MM.1S (cell line): ENCODE results near the gene CD300E.

Experiments used
- DNase-seq: peaks from one replicate; pipeline ENCODE4 v3.0.0-alpha.2; 2015
- H2AFZ ChIP-seq: fragments of 300-600 bp; sonication (generic); 2 replicates; pipeline ENCODE4 v1.6.0; 2016; ENCODE audit warnings: antibody characterized with exemption, low read length
- H3F3A ChIP-seq: fragments of 300-600 bp; sonication (generic); 2 replicates; pipeline ENCODE4 v1.6.1; 2016; ENCODE audit warnings: mild to moderate bottlenecking, antibody characterized with exemption, low read length, moderate library complexity, mixed read lengths; ENCODE audit not compliant: insufficient read depth
- H3K27ac ChIP-seq: fragments of 300-600 bp; sonication (generic); 2 replicates; pipeline ENCODE4 v1.5.1; 2016; ENCODE audit warnings: mild to moderate bottlenecking, low read length
- H3K27me3 ChIP-seq: fragments of 300-600 bp; sonication (generic); replicated peaks from 2 replicates; pipeline ENCODE4 v1.6.0; 2016; ENCODE audit warnings: low read length; ENCODE audit not compliant: insufficient read depth
- H3K36me3 ChIP-seq: fragments of 300-600 bp; sonication (generic); replicated peaks from 2 replicates; pipeline ENCODE4 v1.6.1; 2016; ENCODE audit warnings: mild to moderate bottlenecking, low read length, mixed read lengths; ENCODE audit not compliant: insufficient read depth
- H3K4me1 ChIP-seq: fragments of 300-600 bp; sonication (generic); 2 replicates; pipeline ENCODE4 v1.6.1; 2016; ENCODE audit warnings: low read length, mixed read lengths
- H3K4me2 ChIP-seq: fragments of 300-600 bp; sonication (generic); 2 replicates; pipeline ENCODE4 v1.6.0; 2016; ENCODE audit warnings: low read depth, low read length
- H3K4me3 ChIP-seq: fragments of 300-600 bp; sonication (generic); 2 replicates; pipeline ENCODE4 v1.5.1; 2016; ENCODE audit warnings: low read length, mixed read lengths
- H3K79me2 ChIP-seq: fragments of 300-600 bp; sonication (generic); 2 replicates; pipeline ENCODE4 v1.6.1; 2016; ENCODE audit warnings: mixed run types, low read length, mixed read lengths
- H3K9ac ChIP-seq: fragments of 300-600 bp; sonication (generic); 2 replicates; pipeline ENCODE4 v1.6.1; 2016; ENCODE audit warnings: low read length, mixed read lengths
- H3K9me2 ChIP-seq: fragments of 300-600 bp; sonication (generic); replicated peaks from 2 replicates; pipeline ENCODE4 v1.6.1; 2016; ENCODE audit warnings: mild to moderate bottlenecking, low read length, mixed read lengths; ENCODE audit not compliant: insufficient read depth
- H3K9me3 ChIP-seq: fragments of 300-600 bp; sonication (generic); replicated peaks from 2 replicates; pipeline ENCODE4 v1.6.1; 2016; ENCODE audit warnings: mild to moderate bottlenecking, low read length, mixed read lengths; ENCODE audit not compliant: insufficient read depth
- H4K20me1 ChIP-seq: fragments of 300-600 bp; sonication (generic); 2 replicates; pipeline ENCODE4 v1.6.1; 2016; ENCODE audit warnings: mild to moderate bottlenecking, low read length, moderate library complexity, mixed read lengths; ENCODE audit not compliant: insufficient read depth
- CTCF ChIP-seq: fragments of 300-600 bp; sonication (generic); IDR thresholded peaks from 2 replicates; pipeline ENCODE4 v1.5.1; 2016; ENCODE audit warnings: antibody characterized with exemption, low read length, mixed read lengths
- EZH2 ChIP-seq: fragments of 300-600 bp; sonication (generic); optimal IDR thresholded peaks from 2 replicates; pipeline ENCODE3; 2017; ENCODE audit warnings: low read depth, mild to moderate bottlenecking, antibody characterized with exemption, low read length, mixed read lengths
- EZH2phosphoT487 ChIP-seq: fragments of 300-600 bp; sonication (generic); IDR thresholded peaks from 2 replicates; pipeline ENCODE4 v1.6.1; 2018; ENCODE audit warnings: antibody characterized with exemption, low read length

CD300E gene

GRCh38 chr17:74623693-74624093, at the start of gene CD300E:
Gene CD300E, minus strand, starts transcription at chr17:74623738. Its CDS starts 117 bp downstream, at chr17:74623621.
- H4K20me1 ChIP-seq, result no peaks in the 10 kb centered on the region
- H2AFZ ChIP-seq, result no peak within 1 kb of the TSS
- no peak within 1 kb of the TSS for H3K4me2 ChIP-seq
- H3K27ac ChIP-seq, result no peak within 1 kb of the TSS
- no peak for TF ChIP-seq EZH2
- TF ChIP-seq CTCF, result no peak
- no peak for TF ChIP-seq EZH2phosphoT487
- no peaks in the 10 kb centered on the region for H3K79me2 ChIP-seq
- H3K4me3 ChIP-seq, result no peak within 1 kb of the TSS
- no peaks in the 10 kb centered on the region for H3K9me3 ChIP-seq
- H3K36me3 ChIP-seq, result no peaks in the 10 kb centered on the region
- H3K4me1 ChIP-seq, result no peaks in the 10 kb centered on the region
- H3K9ac ChIP-seq, result no peak within 1 kb of the TSS
- H3K27me3 ChIP-seq, result peaks cover 98% of the 10 kb centered on the region
- no peaks in the 10 kb centered on the region for H3F3A ChIP-seq
- DNase-seq, result no peak
- no peaks in the 10 kb centered on the region for H3K9me2 ChIP-seq

GRCh38 chr17:74671031-74671771, 47.7 kb upstream of the CD300E start:
- Histone ChIP-seq H3K4me2 (no peak overlapping the region), H2AFZ (no peak overlapping the region)
- DNase-seq, result peak; percentile 8

GRCh38 chr17:74670329-74670728, 46.8 kb upstream of the CD300E start:
- TF ChIP-seq CTCF (no peak), EZH2phosphoT487 (no peak), EZH2 (no peak)
- Histone ChIP-seq H3K27ac (no peak overlapping the region), H3K27me3 (peaks cover 30% of the 10 kb centered on the region), H3K79me2 (no peaks in the 10 kb centered on the region), H4K20me1 (no peaks in the 10 kb centered on the region), H3K4me2 (no peak overlapping the region), H2AFZ (no peak overlapping the region), H3K9ac (no peak overlapping the region), H3K36me3 (no peaks in the 10 kb centered on the region), H3K9me3 (no peaks in the 10 kb centered on the region), H3K9me2 (no peaks in the 10 kb centered on the region), H3K4me1 (no peaks in the 10 kb centered on the region), H3K4me3 (no peak overlapping the region), H3F3A (no peaks in the 10 kb centered on the region)
- DNase-seq, result no peak

More at GRCh38 chr17:74671031-74671771, 47.7 kb upstream of the CD300E start:
- H3F3A ChIP-seq, result no peaks in the 10 kb centered on the region
- H3K9me3 ChIP-seq, result no peaks in the 10 kb centered on the region
- no peak for TF ChIP-seq CTCF
- TF ChIP-seq EZH2phosphoT487, result no peak
- TF ChIP-seq EZH2, result no peak
- H3K27ac ChIP-seq, result no peak overlapping the region
- no peak overlapping the region for H3K9ac ChIP-seq
- H3K27me3 ChIP-seq, result peaks cover 30% of the 10 kb centered on the region
- no peaks in the 10 kb centered on the region for H3K4me1 ChIP-seq
- H3K9me2 ChIP-seq, result no peaks in the 10 kb centered on the region
- no peak overlapping the region for H3K4me3 ChIP-seq
- no peaks in the 10 kb centered on the region for H3K79me2 ChIP-seq
- H3K36me3 ChIP-seq, result no peaks in the 10 kb centered on the region
- no peaks in the 10 kb centered on the region for H4K20me1 ChIP-seq
